GM23338 (cell line): Measurements from ENCODE around the gene C16orf78. TPM values are rescaled to one million over a fixed set of nuclear protein-coding genes. Genes with fewer than 3 reads are reported as not detected.

Experiments used
- ATAC-seq: fragments of 200-7000 bp; cut with Tn5 transposase; 3 replicates; pipeline ENCODE4 v1.9.1; 2020
- DNase-seq: peaks from one replicate; pipeline ENCODE4 v3.0.0-alpha.2; 2015; ENCODE audit warnings: low spot score
- H2AFZ ChIP-seq: fragments of 200-600 bp; sonication (generic); 2 replicates; pipeline ENCODE4 v1.8.0; 2016; ENCODE audit warnings: antibody characterized with exemption, mild to moderate bottlenecking, moderate library complexity
- H3F3A ChIP-seq: fragments of 200-600 bp; sonication (generic); replicated peaks from 2 replicates; pipeline ENCODE4 v1.8.0; 2017; ENCODE audit warnings: antibody characterized with exemption, mixed run types, low read depth
- H3K27ac ChIP-seq: fragments of 200-600 bp; sonication (generic); 2 replicates; pipeline ENCODE4 v1.6.1; 2016; ENCODE audit warnings: low read depth
- H3K27me3 ChIP-seq: fragments of 200-600 bp; sonication (generic); 2 replicates; pipeline ENCODE4 v1.8.0; 2016; ENCODE audit warnings: mild to moderate bottlenecking, mixed run types, moderate library complexity; ENCODE audit not compliant: insufficient read depth
- H3K36me3 ChIP-seq: fragments of 200-600 bp; sonication (generic); 2 replicates; pipeline ENCODE4 v1.8.0; 2016; ENCODE audit warnings: mild to moderate bottlenecking; ENCODE audit not compliant: insufficient read depth
- H3K4me1 ChIP-seq: fragments of 200-600 bp; sonication (generic); 2 replicates; pipeline ENCODE4 v1.8.0; 2016; ENCODE audit warnings: mild to moderate bottlenecking, moderate library complexity; ENCODE audit not compliant: insufficient read depth
- H3K4me2 ChIP-seq: fragments of 200-600 bp; sonication (generic); 2 replicates; pipeline ENCODE4 v1.7.1; 2017; ENCODE audit warnings: mixed run types
- H3K4me3 ChIP-seq: fragments of 200-600 bp; sonication (generic); 2 replicates; pipeline ENCODE4 v1.6.1; 2016; ENCODE audit warnings: mixed run types
- H3K79me2 ChIP-seq: fragments of 200-600 bp; sonication (generic); replicated peaks from 2 replicates; pipeline ENCODE4 v1.8.0; 2017; ENCODE audit warnings: mild to moderate bottlenecking; ENCODE audit not compliant: insufficient read depth
- H3K9me2 ChIP-seq: fragments of 200-600 bp; sonication (generic); 2 replicates; pipeline ENCODE4 v1.8.0; 2017; ENCODE audit not compliant: insufficient read depth
- H4K20me1 ChIP-seq: fragments of 200-600 bp; sonication (generic); replicated peaks from 2 replicates; pipeline ENCODE4 v1.8.0; 2017; ENCODE audit warnings: mild to moderate bottlenecking; ENCODE audit not compliant: insufficient read depth
- H3K27ac Mint-ChIP-seq: 2 replicates; pipeline ENCODE4 v1.8.0; 2020; ENCODE audit warnings: inconsistent platforms, mild to moderate bottlenecking, moderate library complexity, mixed read lengths
- H3K27me3 Mint-ChIP-seq: 3 replicates; pipeline ENCODE4 v1.8.0; 2022; ENCODE audit warnings: low read depth, mild to moderate bottlenecking, moderate library complexity, mixed read lengths, inconsistent platforms; ENCODE audit not compliant: insufficient read depth, poor library complexity
- H3K36me3 Mint-ChIP-seq: 3 replicates; pipeline ENCODE4 v1.8.0; 2021; ENCODE audit warnings: low read depth, mild to moderate bottlenecking, inconsistent platforms, moderate library complexity, mixed read lengths
- H3K4me1 Mint-ChIP-seq: 3 replicates; pipeline ENCODE4 v1.8.0; 2020; ENCODE audit warnings: mild to moderate bottlenecking, inconsistent platforms, mixed read lengths
- H3K4me3 Mint-ChIP-seq: 3 replicates; pipeline ENCODE4 v1.8.0; 2021; ENCODE audit warnings: moderate library complexity, mild to moderate bottlenecking, inconsistent platforms, mixed read lengths
- H3K9me3 Mint-ChIP-seq: 3 replicates; pipeline ENCODE4 v1.8.0; 2020; ENCODE audit warnings: moderate library complexity, mild to moderate bottlenecking, inconsistent platforms, mixed read lengths
- CREB1 ChIP-seq: fragments of 250-450 bp; sonication (Bioruptor Pico); IDR thresholded peaks from 2 replicates; pipeline ENCODE4 v1.5.0; 2020; ENCODE audit warnings: low read depth, mild to moderate bottlenecking, moderate library complexity
- EZH2 ChIP-seq: fragments of 200-600 bp; sonication (generic); IDR thresholded peaks from one replicate; pipeline ENCODE4 v1.8.0; 2017; ENCODE audit warnings: antibody characterized with exemption, mild to moderate bottlenecking, low read depth; ENCODE audit not compliant: unreplicated experiment
- EZH2phosphoT487 ChIP-seq: fragments of 200-600 bp; sonication (generic); IDR thresholded peaks from one replicate; pipeline ENCODE4 v1.8.1; 2018; ENCODE audit warnings: antibody characterized with exemption; ENCODE audit not compliant: unreplicated experiment
- JUNB ChIP-seq: IDR thresholded peaks from one replicate; pipeline ENCODE4 v1.6.1; 2016; ENCODE audit warnings: antibody characterized with exemption; ENCODE audit not compliant: unreplicated experiment
- NANOG ChIP-seq: IDR thresholded peaks from 2 replicates; pipeline ENCODE4 v1.6.1; 2016; ENCODE audit warnings: antibody characterized with exemption, borderline replicate concordance
- POLR2AphosphoS5 ChIP-seq: IDR thresholded peaks from 2 replicates; pipeline ENCODE4 v1.6.1; 2016; ENCODE audit warnings: antibody characterized with exemption, low read depth
- STAT1 ChIP-seq: IDR thresholded peaks from one replicate; pipeline ENCODE4 v1.6.1; 2016; ENCODE audit warnings: antibody characterized with exemption; ENCODE audit not compliant: unreplicated experiment
- ZNF114 ChIP-seq: fragments of 250-450 bp; sonication (Bioruptor Pico); IDR thresholded peaks from 2 replicates; pipeline ENCODE4 v1.5.0; 2020; ENCODE audit warnings: mild to moderate bottlenecking, moderate library complexity
- ZNF331 ChIP-seq: fragments of 250-450 bp; sonication (Bioruptor Pico); IDR thresholded peaks from 2 replicates; pipeline ENCODE4 v1.5.0; 2020; ENCODE audit warnings: low read depth, mild to moderate bottlenecking, moderate library complexity
- polyA plus RNA-seq: library from polyadenylated mRNA; unstranded; fragments of >200 nt; fragmentation: Nextera tagmentation; extraction: Ambion mirVana; gene quantifications from 2 replicates; pipeline ENCODE4 v1.2.1, GENCODE V29; 2016
- total RNA-seq: library from RNA; depleted of rRNA; stranded (reverse); fragments of >200 nt; shearing (Covaris generic); gene quantifications from 2 replicates; pipeline ENCODE4 v1.2.3, GENCODE V29; 2014
- TF ChIP-seq, protein P1 (sequence below): fragments of 250-450 bp; sonication (Bioruptor Pico); IDR thresholded peaks from 2 replicates; pipeline ENCODE4 v1.5.0; 2020; ENCODE audit warnings: mild to moderate bottlenecking, moderate library complexity
- TF ChIP-seq, protein P2 (sequence below): IDR thresholded peaks from 2 replicates; pipeline ENCODE4 v1.6.1; 2016; ENCODE audit warnings: antibody characterized with exemption
- TF ChIP-seq, protein P3 (sequence below), 2 experiments: fragments of 200-600 bp in 1 of 2; sonication (generic) in 1 of 2; conservative IDR thresholded peaks; 2 replicates each; pipeline versions ENCODE4 v1.5.1 to v1.6.1; 2016 to 2017; ENCODE audit warnings: antibody characterized with exemption in 2 of 2, low read depth in 2 of 2, mild to moderate bottlenecking in 2 of 2, moderate library complexity in 1 of 2
- TF ChIP-seq, protein P4 (sequence below): IDR thresholded peaks from one replicate; pipeline ENCODE4 v1.6.1; 2018; ENCODE audit warnings: antibody characterized with exemption; ENCODE audit not compliant: unreplicated experiment

Gene C16orf78
- total and polyA plus RNA-seq, 2 experiments from 2014 or later = not detected

DNA sequence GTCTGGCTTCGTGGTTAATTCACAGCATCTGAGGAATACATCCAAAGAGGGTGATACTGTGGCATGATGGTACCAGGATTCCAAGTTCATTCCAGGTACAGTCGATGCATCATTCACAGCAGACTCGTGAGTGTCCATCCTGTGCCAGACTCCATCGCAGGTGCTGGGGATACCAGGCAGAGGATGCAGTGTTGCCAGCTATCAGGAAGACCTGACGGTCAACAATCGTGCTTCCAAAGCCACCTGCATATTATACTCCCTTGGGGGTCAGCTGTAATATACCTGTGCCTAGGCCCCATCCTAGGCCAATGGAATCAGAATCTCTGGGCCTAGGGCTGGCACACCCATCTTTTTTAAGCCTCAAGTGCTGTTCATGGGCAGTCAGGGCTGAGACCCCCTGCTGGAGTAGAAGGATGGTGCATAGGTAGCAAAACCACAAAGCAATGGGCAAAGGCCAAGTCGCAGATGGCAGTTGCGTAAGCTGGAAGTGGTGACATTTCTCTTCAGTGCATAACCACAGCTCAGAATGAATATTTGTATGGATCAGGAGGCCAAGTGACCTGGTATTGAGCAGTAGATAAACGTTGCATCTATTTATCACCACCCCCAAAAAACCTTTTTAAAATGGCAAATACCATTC lies 42.9 kb upstream of the C16orf78 start:
- ATAC-seq = no peak
- TF ChIP-seq NANOG (no peak), POLR2AphosphoS5 (no peak), ZNF331 (CRISPR knock-in tag) (no peak), STAT1 (no peak), EZH2 (no peak), ZNF114 (CRISPR knock-in tag) (no peak), JUNB (no peak), EZH2phosphoT487 (no peak), CREB1 (CRISPR knock-in tag) (no peak)
- TF ChIP-seq, protein P1, sequence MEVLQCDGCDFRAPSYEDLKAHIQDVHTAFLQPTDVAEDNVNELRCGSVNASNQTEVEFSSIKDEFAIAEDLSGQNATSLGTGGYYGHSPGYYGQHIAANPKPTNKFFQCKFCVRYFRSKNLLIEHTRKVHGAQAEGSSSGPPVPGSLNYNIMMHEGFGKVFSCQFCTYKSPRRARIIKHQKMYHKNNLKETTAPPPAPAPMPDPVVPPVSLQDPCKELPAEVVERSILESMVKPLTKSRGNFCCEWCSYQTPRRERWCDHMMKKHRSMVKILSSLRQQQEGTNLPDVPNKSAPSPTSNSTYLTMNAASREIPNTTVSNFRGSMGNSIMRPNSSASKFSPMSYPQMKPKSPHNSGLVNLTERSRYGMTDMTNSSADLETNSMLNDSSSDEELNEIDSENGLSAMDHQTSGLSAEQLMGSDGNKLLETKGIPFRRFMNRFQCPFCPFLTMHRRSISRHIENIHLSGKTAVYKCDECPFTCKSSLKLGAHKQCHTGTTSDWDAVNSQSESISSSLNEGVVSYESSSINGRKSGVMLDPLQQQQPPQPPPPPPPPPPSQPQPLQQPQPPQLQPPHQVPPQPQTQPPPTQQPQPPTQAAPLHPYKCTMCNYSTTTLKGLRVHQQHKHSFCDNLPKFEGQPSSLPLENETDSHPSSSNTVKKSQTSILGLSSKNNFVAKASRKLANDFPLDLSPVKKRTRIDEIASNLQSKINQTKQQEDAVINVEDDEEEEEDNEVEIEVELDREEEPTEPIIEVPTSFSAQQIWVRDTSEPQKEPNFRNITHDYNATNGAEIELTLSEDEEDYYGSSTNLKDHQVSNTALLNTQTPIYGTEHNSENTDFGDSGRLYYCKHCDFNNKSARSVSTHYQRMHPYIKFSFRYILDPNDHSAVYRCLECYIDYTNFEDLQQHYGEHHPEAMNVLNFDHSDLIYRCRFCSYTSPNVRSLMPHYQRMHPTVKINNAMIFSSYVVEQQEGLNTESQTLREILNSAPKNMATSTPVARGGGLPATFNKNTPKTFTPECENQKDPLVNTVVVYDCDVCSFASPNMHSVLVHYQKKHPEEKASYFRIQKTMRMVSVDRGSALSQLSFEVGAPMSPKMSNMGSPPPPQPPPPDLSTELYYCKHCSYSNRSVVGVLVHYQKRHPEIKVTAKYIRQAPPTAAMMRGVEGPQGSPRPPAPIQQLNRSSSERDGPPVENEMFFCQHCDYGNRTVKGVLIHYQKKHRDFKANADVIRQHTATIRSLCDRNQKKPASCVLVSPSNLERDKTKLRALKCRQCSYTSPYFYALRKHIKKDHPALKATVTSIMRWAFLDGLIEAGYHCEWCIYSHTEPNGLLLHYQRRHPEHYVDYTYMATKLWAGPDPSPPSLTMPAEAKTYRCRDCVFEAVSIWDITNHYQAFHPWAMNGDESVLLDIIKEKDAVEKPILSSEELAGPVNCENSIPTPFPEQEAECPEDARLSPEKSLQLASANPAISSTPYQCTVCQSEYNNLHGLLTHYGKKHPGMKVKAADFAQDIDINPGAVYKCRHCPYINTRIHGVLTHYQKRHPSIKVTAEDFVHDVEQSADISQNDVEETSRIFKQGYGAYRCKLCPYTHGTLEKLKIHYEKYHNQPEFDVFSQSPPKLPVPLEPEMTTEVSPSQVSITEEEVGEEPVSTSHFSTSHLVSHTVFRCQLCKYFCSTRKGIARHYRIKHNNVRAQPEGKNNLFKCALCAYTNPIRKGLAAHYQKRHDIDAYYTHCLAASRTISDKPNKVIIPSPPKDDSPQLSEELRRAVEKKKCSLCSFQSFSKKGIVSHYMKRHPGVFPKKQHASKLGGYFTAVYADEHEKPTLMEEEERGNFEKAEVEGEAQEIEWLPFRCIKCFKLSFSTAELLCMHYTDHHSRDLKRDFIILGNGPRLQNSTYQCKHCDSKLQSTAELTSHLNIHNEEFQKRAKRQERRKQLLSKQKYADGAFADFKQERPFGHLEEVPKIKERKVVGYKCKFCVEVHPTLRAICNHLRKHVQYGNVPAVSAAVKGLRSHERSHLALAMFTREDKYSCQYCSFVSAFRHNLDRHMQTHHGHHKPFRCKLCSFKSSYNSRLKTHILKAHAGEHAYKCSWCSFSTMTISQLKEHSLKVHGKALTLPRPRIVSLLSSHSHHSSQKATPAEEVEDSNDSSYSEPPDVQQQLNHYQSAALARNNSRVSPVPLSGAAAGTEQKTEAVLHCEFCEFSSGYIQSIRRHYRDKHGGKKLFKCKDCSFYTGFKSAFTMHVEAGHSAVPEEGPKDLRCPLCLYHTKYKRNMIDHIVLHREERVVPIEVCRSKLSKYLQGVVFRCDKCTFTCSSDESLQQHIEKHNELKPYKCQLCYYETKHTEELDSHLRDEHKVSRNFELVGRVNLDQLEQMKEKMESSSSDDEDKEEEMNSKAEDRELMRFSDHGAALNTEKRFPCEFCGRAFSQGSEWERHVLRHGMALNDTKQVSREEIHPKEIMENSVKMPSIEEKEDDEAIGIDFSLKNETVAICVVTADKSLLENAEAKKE = no peak
- TF ChIP-seq, protein P2, sequence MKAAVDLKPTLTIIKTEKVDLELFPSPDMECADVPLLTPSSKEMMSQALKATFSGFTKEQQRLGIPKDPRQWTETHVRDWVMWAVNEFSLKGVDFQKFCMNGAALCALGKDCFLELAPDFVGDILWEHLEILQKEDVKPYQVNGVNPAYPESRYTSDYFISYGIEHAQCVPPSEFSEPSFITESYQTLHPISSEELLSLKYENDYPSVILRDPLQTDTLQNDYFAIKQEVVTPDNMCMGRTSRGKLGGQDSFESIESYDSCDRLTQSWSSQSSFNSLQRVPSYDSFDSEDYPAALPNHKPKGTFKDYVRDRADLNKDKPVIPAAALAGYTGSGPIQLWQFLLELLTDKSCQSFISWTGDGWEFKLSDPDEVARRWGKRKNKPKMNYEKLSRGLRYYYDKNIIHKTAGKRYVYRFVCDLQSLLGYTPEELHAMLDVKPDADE = no peak
- TF ChIP-seq, protein P3, sequence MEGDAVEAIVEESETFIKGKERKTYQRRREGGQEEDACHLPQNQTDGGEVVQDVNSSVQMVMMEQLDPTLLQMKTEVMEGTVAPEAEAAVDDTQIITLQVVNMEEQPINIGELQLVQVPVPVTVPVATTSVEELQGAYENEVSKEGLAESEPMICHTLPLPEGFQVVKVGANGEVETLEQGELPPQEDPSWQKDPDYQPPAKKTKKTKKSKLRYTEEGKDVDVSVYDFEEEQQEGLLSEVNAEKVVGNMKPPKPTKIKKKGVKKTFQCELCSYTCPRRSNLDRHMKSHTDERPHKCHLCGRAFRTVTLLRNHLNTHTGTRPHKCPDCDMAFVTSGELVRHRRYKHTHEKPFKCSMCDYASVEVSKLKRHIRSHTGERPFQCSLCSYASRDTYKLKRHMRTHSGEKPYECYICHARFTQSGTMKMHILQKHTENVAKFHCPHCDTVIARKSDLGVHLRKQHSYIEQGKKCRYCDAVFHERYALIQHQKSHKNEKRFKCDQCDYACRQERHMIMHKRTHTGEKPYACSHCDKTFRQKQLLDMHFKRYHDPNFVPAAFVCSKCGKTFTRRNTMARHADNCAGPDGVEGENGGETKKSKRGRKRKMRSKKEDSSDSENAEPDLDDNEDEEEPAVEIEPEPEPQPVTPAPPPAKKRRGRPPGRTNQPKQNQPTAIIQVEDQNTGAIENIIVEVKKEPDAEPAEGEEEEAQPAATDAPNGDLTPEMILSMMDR (conservative IDR thresholded peaks at IDR 0.05; ENCODE audit: low read depth in 2 of 2) = no peak
- TF ChIP-seq, protein P4, sequence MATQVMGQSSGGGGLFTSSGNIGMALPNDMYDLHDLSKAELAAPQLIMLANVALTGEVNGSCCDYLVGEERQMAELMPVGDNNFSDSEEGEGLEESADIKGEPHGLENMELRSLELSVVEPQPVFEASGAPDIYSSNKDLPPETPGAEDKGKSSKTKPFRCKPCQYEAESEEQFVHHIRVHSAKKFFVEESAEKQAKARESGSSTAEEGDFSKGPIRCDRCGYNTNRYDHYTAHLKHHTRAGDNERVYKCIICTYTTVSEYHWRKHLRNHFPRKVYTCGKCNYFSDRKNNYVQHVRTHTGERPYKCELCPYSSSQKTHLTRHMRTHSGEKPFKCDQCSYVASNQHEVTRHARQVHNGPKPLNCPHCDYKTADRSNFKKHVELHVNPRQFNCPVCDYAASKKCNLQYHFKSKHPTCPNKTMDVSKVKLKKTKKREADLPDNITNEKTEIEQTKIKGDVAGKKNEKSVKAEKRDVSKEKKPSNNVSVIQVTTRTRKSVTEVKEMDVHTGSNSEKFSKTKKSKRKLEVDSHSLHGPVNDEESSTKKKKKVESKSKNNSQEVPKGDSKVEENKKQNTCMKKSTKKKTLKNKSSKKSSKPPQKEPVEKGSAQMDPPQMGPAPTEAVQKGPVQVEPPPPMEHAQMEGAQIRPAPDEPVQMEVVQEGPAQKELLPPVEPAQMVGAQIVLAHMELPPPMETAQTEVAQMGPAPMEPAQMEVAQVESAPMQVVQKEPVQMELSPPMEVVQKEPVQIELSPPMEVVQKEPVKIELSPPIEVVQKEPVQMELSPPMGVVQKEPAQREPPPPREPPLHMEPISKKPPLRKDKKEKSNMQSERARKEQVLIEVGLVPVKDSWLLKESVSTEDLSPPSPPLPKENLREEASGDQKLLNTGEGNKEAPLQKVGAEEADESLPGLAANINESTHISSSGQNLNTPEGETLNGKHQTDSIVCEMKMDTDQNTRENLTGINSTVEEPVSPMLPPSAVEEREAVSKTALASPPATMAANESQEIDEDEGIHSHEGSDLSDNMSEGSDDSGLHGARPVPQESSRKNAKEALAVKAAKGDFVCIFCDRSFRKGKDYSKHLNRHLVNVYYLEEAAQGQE = no peak

More for the DNA sequence above, 42.9 kb upstream of the C16orf78 start:
- Mint-ChIP-seq H3K36me3 (no peaks in the 10 kb centered on the region), H3K9me3 (no peaks in the 10 kb centered on the region; the same call in 1 of the 3 replicates), H3K4me3 (no peak overlapping the region), H3K4me1 (peaks cover 7% of the 10 kb centered on the region), H3K27ac (no peak overlapping the region), H3K27me3 (peaks cover 3% of the 10 kb centered on the region)
- H3K4me3 ChIP-seq = no peak overlapping the region
- H3K27ac ChIP-seq = no peak overlapping the region
- no peaks in the 10 kb centered on the region for H3K36me3 ChIP-seq
- no peaks in the 10 kb centered on the region for H3F3A ChIP-seq
- H4K20me1 ChIP-seq = no peaks in the 10 kb centered on the region; the same call in 1 of the 2 replicates
- no peaks in the 10 kb centered on the region for H3K27me3 ChIP-seq
- no peaks in the 10 kb centered on the region for H3K79me2 ChIP-seq
- no peaks in the 10 kb centered on the region for H3K9me2 ChIP-seq
- H3K4me1 ChIP-seq = no peaks in the 10 kb centered on the region
- H3K4me2 ChIP-seq = no peak overlapping the region
- H2AFZ ChIP-seq = no peak overlapping the region
- DNase-seq = no peak
